GM20431 (cell line): ENCODE measurements around the gene BTC.
"Not testable (repeated sequence)": the region's sequence is repeated elsewhere in the genome, so short reads cannot be mapped to it uniquely, and the experiment has no call there.

Source experiments
- in situ Hi-C: fragments of 300-500 bp; cut with MseI, MboI; formaldehyde crosslinking; loops from one replicate; pipeline ENCODE4 v1.15.0; 2020; ENCODE audit warnings: low sequenced_read_pairs; ENCODE audit not compliant: unreplicated experiment

The BTC gene, protein sequence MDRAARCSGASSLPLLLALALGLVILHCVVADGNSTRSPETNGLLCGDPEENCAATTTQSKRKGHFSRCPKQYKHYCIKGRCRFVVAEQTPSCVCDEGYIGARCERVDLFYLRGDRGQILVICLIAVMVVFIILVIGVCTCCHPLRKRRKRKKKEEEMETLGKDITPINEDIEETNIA

GRCh38 chr4:74794382-74795010 lies at the start of gene BTC:
BTC (minus strand) TSS chr4:74794523; CDS start chr4:74794325, 198 bp downstream.
- in situ Hi-C loops = no loop called here

DNA sequence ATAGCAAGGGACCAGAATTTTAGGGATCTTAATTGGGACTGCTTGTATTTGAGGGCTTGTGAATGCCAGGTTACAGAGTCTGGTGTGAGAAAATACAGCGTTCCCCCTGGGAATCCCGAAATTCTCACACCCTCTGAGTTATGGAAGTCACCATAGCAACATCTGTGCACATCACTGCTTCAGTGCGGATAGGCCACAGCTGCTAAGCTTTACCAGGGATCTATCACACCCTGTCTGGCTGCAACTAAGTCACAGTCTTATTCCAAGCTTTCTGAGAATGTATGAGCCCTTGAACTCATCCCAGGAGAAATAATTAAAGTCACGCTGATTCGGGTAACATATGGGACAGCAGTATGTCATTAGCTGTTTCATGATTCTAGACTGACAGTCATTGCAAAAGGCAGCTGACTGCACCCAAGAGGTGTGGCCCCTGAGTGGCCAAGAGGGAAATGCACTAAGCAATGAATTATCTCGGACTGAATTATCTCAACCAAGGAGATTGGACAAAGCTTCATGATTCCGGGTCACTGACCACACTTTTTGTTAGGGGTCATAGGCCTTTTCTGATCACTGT lies 46.7 kb upstream of the BTC start:
- in situ Hi-C loops = no loop called here

- in situ Hi-C loops = no loop called here
These were observed 44.5 kb upstream of the BTC start for GRCh38 chr4:74838746-74839370.

DNA sequence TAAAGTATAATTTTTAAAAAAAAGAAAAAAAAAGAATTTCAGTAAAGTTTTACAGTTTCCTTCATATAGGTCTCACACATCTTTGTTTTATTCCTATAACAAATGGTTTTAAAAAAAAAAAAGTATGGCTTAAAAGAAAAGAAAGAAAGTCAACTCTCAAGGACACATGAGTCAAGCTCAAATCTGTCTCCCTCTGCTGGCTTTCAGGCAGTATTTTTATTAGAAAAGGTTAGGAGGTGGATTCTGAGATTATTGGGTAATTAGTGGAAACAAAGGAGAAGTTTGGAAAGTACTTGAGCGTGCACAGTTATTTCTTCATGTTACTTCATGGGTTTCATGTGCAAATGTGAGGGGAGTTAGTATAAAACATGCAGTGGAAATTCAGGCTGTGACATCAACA lies 36.6 kb upstream of the BTC start:
- in situ Hi-C loops = no loop called here

DNA sequence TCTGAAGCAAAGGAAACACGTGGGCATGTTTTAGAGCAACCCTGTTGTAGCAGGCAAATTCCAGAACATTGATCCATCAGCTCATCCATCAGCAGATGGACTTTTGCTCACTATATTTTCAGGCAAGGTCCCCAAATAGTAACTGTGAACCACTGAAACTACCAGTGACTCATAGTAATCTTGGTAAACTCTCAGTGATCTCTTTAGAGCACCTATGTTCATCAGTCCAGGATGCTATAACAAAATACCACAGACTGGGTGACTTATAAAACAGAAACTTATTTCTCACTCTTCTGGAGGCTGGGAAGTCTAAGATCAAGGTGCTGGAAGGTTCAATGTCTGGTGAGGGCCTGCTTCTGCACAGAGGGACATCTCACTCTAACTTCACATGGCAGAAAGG lies 28.9 kb upstream of the BTC start:
- in situ Hi-C loops = no loop called here

GRCh38 chr4:74822603-74823002 lies 28.3 kb upstream of the BTC start:
- in situ Hi-C loops = no loop called here

DNA sequence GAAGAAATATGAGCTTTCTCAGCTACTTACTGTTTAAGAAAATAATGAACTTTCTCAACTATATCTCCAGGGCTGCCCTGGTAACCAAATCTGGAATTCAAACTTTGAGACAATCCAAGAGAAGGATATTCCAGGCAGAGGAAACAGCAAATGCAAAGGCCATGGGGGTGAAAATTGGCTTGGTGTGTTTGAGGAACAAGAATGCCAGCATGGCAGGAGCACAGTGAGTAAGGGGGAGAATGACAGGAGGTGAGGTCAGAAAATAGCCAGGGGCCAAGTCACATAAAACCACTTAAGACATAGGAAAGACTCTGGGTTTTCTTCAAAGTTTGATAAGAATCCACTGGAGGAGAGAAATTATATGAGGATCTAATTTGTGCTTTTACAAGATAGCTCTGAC lies 27.2 kb upstream of the BTC start:
- in situ Hi-C loops = no loop called here

DNA sequence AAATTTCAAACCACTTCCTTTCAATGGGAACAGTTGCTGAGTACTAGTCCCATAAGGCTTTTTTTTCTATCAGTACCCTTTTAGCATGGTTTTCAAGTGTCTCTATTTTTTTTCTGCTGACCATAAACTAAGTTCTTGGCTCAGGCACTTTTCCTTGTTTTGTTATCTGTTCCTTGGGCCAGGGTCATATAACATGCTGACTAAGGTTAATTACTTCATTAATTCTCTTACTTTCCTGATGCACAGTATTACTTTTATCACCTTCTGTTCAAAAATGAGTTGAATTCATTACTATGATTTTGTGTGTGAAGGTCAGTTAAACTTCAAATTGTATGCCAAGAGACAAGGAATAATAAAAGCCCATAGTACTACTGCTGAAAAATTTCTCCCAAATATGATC lies 19.7 kb upstream of the BTC start:
- in situ Hi-C loops = no loop called here

- in situ Hi-C loops = not testable (repeated sequence)
These were observed 17.7 kb upstream of the BTC start for GRCh38 chr4:74812056-74812455.

DNA sequence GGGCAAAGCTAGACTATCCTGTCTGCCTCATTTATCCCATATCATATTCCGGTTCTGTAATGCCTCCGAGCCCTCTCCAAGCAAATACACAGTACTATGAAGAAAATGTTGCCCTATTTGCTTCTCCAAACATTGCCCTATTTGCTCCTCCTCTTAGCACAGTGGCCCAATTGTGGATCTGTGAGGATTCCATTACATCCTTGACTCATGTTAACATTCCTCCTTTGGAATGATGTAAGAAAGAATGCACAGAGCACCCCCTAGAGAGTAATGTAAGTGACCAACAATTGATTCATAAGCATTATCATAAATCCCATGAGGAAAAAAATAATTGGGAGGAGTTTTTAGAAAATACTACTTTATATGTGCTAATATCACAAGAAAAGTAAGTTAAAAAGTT lies 11.3 kb upstream of the BTC start:
- in situ Hi-C loops = no loop called here

GRCh38 chr4:74800310-74800709 lies 6.0 kb upstream of the BTC start:
- in situ Hi-C loops = no loop called here

GRCh38 chr4:74796631-74797030 lies 2.3 kb upstream of the BTC start:
- in situ Hi-C loops = no loop called here

- in situ Hi-C loops = no loop called here
These were observed 454 bp downstream of the BTC start for GRCh38 chr4:74793757-74794381.

GRCh38 chr4:74790652-74791051 lies 3.7 kb downstream of the BTC start:
- in situ Hi-C loops = no loop called here

DNA sequence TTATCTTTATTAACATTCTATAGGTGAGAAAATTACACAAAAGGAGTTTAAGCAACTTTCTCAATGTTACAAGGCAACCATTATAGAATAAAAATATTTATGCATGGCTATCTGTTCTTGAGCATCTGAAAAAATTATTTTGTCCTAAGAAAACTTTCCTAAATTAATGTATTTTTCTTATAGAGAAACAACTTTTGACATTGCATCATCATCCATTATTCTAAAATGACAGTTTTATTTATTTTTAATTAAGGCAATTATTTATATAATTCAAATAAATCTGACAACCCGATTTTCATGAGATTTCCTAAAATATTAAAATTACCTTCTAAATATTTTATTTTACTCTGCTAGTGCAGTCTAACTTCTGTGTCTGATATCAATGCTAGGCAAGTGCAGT lies 4.8 kb downstream of the BTC start:
- in situ Hi-C loops = no loop called here

DNA sequence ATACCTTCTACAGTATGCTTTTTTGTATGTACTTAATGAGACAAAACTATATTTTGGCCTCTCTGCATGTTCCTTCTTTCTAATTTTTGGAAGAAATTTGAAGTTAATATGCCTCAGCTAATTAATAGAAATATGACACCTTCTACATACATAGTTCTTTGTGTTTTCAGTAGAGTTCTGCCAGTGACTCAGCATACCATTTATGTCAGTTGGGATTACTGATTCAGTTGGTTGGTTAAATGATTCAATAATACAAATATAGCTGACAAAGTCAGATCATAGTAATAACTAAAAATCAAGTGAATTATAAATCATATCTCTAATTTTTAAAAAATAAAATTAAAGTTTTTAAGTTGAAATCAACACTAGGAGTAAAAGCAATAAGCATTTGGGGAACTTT lies 16.8 kb downstream of the BTC start:
- in situ Hi-C loops = no loop called here

DNA sequence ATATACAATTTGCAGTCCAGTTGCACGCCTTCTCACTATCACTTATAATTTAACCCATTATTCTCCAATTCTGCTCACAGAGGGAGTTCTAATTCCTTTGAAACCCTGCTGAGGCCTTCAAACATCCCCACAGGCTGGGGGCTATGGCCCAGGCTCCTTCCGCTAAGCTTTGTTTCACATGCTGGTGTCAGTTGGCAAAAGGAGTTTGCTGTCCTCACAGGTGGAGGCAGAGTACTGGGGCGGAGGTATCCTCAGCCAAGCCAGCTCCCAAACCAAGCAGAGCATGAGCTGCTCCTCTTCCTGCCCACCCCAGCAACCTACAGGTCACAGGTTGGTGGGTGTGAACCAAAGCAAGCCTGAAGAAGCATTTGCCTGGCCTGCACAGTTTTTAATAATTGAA lies 21.5 kb downstream of the BTC start:
- in situ Hi-C loops = no loop called here

DNA sequence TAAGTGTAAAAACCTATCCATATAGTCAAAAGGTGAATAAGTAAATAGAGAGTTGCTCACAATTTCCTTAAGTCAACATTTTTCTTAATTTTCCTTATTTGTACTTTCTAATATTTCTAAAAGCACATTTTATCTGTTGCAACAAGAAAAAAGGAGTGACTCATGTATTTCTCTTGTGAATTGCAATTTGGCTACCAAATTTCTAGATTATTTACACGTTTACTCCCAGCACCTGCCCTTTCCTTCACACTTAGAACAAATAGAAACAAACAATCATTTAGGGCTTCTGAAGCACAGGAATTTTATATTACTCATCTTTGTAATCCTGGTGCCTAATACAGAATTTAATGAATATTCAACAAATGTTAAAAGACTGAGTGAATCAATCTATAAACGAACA lies 22.2 kb downstream of the BTC start:
- in situ Hi-C loops = no loop called here

DNA sequence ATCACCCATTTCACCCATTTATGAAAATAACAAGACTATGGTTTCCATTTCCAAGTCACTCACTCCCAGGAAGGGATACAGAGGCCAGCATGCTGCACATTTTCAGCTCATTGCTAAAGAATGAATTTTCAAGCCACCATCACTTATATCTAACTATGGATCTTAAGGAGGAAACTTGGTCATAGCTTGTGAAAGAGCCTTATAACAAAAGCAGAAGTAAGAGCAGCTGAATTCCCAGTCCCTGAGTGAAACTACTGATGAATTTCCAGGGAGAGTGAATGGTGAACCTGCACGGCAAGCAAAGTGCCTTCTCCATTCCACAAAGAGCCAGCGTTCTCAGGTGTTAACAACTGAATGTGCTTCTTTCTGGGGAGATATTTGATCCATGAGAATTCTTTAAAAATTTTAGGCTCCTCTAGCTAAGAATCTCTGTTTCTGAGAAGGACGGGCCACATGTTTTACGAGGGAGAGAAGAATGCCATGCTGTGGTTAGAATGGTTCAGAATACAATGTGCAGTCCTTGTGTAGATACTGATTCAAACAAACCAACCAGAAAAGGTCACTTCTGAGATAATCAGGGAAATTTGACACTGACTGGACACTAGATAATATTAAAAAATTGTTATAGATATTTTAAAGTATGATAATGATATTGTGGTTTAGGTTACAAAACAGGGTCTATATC lies 24.0 kb downstream of the BTC start:
- in situ Hi-C loops = no loop called here

DNA sequence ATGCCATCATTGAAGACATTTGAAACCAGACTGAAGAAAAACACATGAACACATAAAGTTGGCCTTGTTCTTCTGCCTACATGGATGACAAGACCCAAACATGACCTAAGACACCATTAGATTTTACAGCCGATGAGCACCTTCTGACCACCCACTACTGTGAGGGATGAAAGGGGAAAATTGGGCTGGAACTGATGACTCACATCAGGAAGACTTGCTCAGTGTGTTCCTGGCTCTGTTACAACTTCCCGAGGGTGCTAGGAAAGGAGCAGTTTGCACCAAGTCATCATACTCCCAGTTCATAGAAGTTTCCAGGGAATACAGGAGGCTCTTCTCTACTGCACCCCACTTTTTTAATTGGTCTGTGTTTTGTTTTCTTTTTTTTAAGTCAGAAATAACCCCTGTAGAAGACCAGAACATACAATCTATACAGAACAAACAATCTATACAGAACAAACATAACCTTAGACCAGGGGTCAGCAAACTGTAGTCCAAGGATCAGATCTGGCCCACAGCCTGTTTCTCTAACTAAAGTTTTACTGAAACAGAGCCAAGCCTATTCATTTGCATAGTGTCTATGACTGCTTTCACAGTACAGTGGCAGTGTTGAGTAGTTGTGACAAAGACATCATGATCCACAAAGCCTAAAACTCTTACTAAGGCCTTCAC lies 25.3 kb downstream of the BTC start:
- in situ Hi-C loops = no loop called here
